ENCODE measurements around the gene FNIP2.

FNIP2 gene

DNA sequence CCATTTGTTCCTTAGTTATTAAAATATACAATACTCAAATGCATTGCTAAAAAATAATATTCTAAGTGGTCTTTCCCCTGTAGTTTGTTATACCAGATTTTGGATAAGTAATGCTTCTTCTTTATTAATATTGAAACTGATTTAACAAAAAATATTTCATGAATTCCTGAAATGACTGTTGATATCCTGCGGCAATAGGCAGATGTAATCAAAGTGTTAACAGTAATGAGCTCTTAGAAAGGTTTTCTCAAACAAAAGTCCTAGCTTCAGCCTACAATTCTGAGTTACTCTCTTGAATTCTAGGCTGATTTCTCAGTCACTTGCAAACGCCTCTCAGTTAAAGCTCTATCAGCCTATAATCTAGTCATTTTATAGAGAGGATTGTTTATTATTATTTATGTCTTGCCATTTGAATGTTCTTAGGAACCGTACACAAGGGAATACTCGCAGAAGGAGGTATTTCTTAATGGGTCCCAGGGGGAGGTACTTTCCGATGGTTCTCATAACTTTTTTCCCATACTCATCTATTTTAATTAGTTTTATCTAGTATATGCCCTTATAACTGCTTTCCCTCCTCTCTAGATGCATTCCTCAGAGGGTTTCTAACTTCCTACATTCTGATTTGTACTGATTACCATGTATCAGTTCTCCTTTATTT is 96.8 kb downstream of the FNIP2 start:
- TF ChIP-seq, protein P1, sequence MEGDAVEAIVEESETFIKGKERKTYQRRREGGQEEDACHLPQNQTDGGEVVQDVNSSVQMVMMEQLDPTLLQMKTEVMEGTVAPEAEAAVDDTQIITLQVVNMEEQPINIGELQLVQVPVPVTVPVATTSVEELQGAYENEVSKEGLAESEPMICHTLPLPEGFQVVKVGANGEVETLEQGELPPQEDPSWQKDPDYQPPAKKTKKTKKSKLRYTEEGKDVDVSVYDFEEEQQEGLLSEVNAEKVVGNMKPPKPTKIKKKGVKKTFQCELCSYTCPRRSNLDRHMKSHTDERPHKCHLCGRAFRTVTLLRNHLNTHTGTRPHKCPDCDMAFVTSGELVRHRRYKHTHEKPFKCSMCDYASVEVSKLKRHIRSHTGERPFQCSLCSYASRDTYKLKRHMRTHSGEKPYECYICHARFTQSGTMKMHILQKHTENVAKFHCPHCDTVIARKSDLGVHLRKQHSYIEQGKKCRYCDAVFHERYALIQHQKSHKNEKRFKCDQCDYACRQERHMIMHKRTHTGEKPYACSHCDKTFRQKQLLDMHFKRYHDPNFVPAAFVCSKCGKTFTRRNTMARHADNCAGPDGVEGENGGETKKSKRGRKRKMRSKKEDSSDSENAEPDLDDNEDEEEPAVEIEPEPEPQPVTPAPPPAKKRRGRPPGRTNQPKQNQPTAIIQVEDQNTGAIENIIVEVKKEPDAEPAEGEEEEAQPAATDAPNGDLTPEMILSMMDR (IDR thresholded peaks at IDR 0.05; ENCODE audit: low read depth, low read length, missing control alignments), result no peak
- no peak for DNase-seq (ENCODE audit: low read depth)
- no peak overlapping the region for H3K4me3 ChIP-seq (ENCODE audit: low read depth, low read length)

DNA sequence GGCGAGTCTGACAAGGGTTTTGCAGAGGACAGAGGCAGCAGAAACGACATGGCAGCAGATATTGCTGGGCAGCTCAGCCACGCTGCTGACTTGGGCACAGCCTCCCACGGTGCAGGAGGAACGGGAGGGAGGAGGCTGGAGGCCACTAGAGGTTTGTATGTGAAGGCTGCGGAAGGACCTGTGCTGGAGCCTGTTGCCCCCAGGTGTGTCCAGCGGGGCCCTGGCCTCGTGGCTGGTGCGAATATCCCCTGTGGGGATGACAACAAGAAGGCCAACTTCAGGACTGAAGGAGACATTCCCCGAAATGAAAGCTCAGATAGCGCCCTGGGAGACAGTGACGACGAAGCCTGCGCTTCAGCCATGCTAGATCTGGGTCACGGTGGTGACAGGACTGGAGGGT is 100.2 kb downstream of the FNIP2 start:
- no peak for DNase-seq (ENCODE audit: low read depth)
- H3K4me3 ChIP-seq (ENCODE audit: low read depth, low read length), result no peak overlapping the region
- TF ChIP-seq, protein P1 (IDR thresholded peaks at IDR 0.05; ENCODE audit: low read depth, low read length, missing control alignments), result no peak

DNA sequence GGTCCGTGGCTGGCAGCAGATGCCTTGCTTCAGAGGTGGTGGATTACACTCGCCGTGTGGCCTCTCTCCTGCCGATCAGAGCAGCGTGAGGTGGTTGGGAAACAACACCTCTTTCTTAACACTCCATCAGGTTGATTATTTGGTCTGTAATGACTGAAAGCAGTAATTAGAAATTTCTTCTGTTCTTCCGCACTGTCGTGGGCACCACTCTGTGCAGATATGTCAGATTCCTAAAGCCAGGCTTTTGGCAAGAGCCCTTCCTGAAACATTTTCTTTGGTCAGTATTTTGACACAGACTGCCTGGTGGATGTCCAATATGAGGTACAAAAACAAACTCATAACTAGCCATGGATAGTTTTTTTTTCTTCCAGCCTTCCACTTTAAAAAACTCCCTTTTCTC is 100.9 kb downstream of the FNIP2 start:
- no peak overlapping the region for H3K4me3 ChIP-seq (ENCODE audit: low read depth, low read length)
- TF ChIP-seq, protein P1 (IDR thresholded peaks at IDR 0.05; ENCODE audit: low read depth, low read length, missing control alignments), result no peak
- DNase-seq (ENCODE audit: low read depth), result no peak

DNA sequence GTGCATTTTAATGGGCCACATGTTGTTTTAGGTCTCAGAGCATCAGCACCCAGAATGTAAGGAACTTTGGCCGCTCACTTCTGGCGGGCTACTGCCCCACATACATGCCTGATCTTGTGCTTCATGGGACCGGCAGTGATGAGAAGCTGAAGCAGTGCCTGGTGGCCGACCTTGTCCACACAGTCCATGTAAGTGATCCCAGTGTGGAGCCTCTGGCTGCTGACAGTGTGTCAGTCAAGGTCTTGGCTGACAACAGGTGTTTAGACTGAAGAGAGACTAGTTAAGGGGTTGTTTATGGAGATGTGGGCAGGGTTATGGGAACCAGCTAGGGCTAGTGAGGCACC is 101.4 kb downstream of the FNIP2 start:
- DNase-seq (ENCODE audit: low read depth), result no peak
- TF ChIP-seq, protein P1 (IDR thresholded peaks at IDR 0.05; ENCODE audit: low read depth, low read length, missing control alignments), result no peak
- no peak overlapping the region for H3K4me3 ChIP-seq (ENCODE audit: low read depth, low read length)

DNA sequence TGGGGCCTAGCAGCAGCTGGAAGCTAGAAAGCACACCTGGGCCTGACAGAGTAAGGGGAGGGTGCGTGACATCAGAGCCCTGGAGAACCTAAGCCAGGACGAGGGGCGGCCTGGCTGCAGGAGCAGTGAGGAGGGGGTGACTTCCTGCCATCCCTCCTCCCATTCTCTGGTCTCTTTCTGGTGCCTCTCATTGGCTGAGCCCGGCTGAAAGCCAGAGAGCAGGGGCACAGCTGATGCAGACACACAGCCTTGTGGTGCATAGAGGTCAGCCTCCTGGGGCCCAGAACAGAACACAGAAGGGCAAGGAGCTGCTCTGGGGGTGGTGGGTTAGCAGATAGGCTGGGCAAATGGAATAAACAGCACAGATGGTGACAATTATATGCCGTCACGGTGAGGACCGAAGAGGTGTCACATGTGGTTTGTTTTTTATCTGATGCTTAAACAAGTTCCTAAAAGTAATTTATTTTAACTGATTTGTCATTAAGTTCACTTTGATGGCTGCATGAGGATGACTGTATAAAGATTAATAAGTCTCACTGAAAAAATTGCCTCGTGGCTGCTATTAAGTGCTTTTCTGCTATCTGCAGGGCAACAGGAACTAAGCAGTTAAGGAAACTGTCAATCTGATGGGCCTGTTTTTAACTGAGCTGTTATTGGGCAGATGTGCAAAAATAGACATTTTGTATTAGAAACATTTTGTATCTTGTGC is 102.0 kb downstream of the FNIP2 start:
- TF ChIP-seq, protein P1 (IDR thresholded peaks at IDR 0.05; ENCODE audit: low read depth, low read length, missing control alignments), result no peak
- no peak for DNase-seq (ENCODE audit: low read depth)

DNA sequence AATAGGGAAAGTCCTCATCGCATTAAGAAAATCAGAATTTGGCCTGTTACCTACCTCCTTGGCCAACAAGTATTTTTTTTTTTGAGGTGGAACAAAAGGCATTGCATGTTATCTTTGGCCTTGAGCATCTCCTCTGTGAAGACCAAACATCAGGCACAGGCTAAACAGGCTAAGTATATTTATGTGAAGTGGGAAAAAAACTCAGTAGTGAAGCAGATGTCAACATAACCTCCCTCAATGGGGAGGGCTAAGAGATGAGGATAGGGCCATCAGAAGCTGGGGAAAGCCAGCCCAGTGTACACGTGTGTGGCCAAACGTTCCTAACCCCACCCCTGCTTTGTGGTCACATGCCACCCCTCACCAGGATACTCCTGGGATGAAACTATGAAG is 102.5 kb downstream of the FNIP2 start:
- TF ChIP-seq, protein P1 (IDR thresholded peaks at IDR 0.05; ENCODE audit: low read depth, low read length, missing control alignments), result no peak
- DNase-seq (ENCODE audit: low read depth), result no peak
- H3K4me3 ChIP-seq (ENCODE audit: low read depth, low read length), result no peak overlapping the region

More for the DNA sequence above, 102.0 kb downstream of the FNIP2 start:
- no peak overlapping the region for H3K4me3 ChIP-seq (ENCODE audit: low read depth, low read length)

Measured in GM12864 (cell line).